DOHH2 (cell line): ENCODE results near the gene RPL18A.

Experiments
- H3F3A ChIP-seq: fragments of 200-600 bp; sonication (generic), shearing (Covaris generic); 2 replicates; pipeline ENCODE4 v1.6.0; 2016; ENCODE audit warnings: antibody characterized with exemption, mild to moderate bottlenecking; ENCODE audit not compliant: control insufficient read depth, insufficient read depth
- H3K27ac ChIP-seq: fragments of 200-600 bp; sonication (generic); 2 replicates; pipeline ENCODE4 v1.5.1; 2014; ENCODE audit warnings: low read depth, mild to moderate bottlenecking, low read length, moderate library complexity
- H3K27me3 ChIP-seq: fragments of 200-600 bp; sonication (generic); 2 replicates; pipeline ENCODE4 v1.6.1; 2014; ENCODE audit warnings: mild to moderate bottlenecking, low read length, mixed read lengths; ENCODE audit not compliant: control insufficient read depth
- H3K36me3 ChIP-seq: fragments of 200-600 bp; sonication (generic); 2 replicates; pipeline ENCODE4 v1.6.1; 2014; ENCODE audit warnings: mild to moderate bottlenecking, low read length, moderate library complexity, mixed read lengths; ENCODE audit not compliant: control insufficient read depth
- H3K4me1 ChIP-seq: fragments of 200-600 bp; sonication (generic); 2 replicates; pipeline ENCODE4 v1.6.1; 2014; ENCODE audit warnings: mild to moderate bottlenecking, low read length, mixed read lengths; ENCODE audit not compliant: control insufficient read depth
- H3K4me2 ChIP-seq: fragments of 200-600 bp; sonication (generic); 2 replicates; pipeline ENCODE4 v1.6.0; 2014; ENCODE audit warnings: mild to moderate bottlenecking, low read length, moderate library complexity
- H3K4me3 ChIP-seq: fragments of 200-600 bp; sonication (generic); 2 replicates; pipeline ENCODE4 v1.5.1; 2014; ENCODE audit warnings: mild to moderate bottlenecking, low read length, mixed read lengths
- H3K79me2 ChIP-seq: fragments of 200-600 bp; sonication (generic); 2 replicates; pipeline ENCODE4 v1.6.1; 2014; ENCODE audit warnings: mild to moderate bottlenecking, low read length, mixed read lengths; ENCODE audit not compliant: control insufficient read depth
- H3K9me2 ChIP-seq: fragments of 200-600 bp; sonication (generic); replicated peaks from 2 replicates; pipeline ENCODE4 v1.6.1; 2014; ENCODE audit warnings: mild to moderate bottlenecking, low read length, mixed read lengths; ENCODE audit not compliant: control insufficient read depth
- H3K9me3 ChIP-seq: fragments of 200-600 bp; sonication (generic); 2 replicates; pipeline ENCODE4 v1.6.1; 2014; ENCODE audit warnings: antibody characterized with exemption, low read length, mixed read lengths; ENCODE audit not compliant: control insufficient read depth, insufficient read depth
- H4K20me1 ChIP-seq: fragments of 200-600 bp; sonication (generic); 2 replicates; pipeline ENCODE4 v1.6.0; 2014; ENCODE audit warnings: low read depth, mild to moderate bottlenecking, antibody characterized with exemption, low read length, moderate library complexity; ENCODE audit not compliant: control insufficient read depth, insufficient read depth
- EZH2phosphoT487 ChIP-seq: fragments of 200-600 bp; sonication (generic); IDR thresholded peaks from 2 replicates; pipeline ENCODE4 v1.6.1; 2017; ENCODE audit warnings: borderline replicate concordance, mild to moderate bottlenecking, antibody characterized with exemption, low read length, moderate library complexity, mixed read lengths
- TF ChIP-seq, protein P1 (sequence below): fragments of 200-600 bp; sonication (generic); IDR thresholded peaks from one replicate; pipeline ENCODE4 v1.5.1; 2014; ENCODE audit warnings: antibody characterized with exemption, mild to moderate bottlenecking, low read depth, low read length; ENCODE audit not compliant: poor library complexity, severe bottlenecking

Gene RPL18A

DNA sequence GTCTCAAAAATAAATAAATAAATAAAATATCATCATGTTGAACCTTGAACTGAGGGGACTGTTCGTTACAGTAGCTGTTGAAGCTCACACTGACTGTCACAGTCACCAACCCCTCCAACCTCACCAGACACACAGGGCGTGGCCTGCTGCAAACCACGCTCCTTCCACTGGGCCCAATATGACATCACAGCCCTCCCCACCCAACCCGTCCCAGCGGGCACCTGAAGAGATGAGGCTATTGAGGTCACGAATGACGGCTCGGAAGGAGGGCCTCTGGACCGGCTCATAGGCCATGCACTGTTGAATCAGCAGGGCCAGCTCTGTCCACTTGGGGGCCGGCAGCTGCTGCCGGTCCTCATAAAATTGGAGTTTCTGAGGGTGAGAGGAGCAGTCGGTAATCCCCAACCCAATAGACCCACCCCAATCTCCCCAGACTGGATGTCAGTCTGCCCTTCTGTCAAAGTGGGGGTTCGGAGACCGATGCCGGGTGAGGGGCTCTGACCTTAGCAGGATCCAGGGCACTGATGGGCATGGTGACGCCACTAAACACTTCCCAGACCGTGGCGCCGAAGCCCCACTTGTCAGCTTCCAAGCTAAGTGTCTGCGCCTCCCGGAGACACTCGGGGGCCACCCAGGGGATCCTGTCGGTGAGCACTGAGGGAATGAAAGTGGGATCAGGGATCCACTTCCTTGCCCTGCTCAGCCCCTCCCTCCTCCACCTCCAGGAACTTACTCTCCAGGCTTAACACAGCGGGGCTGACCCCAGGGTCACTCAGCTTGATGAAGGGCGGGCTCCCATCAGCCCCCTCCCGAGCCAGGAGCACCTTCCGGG, 25.1 kb upstream of the RPL18A start:
- no peak overlapping the region for H3K27ac ChIP-seq
- H3K9me2 ChIP-seq, result no peaks in the 10 kb centered on the region
- no peaks in the 10 kb centered on the region for H3K27me3 ChIP-seq
- no peaks in the 10 kb centered on the region for H3F3A ChIP-seq
- TF ChIP-seq, protein P1, sequence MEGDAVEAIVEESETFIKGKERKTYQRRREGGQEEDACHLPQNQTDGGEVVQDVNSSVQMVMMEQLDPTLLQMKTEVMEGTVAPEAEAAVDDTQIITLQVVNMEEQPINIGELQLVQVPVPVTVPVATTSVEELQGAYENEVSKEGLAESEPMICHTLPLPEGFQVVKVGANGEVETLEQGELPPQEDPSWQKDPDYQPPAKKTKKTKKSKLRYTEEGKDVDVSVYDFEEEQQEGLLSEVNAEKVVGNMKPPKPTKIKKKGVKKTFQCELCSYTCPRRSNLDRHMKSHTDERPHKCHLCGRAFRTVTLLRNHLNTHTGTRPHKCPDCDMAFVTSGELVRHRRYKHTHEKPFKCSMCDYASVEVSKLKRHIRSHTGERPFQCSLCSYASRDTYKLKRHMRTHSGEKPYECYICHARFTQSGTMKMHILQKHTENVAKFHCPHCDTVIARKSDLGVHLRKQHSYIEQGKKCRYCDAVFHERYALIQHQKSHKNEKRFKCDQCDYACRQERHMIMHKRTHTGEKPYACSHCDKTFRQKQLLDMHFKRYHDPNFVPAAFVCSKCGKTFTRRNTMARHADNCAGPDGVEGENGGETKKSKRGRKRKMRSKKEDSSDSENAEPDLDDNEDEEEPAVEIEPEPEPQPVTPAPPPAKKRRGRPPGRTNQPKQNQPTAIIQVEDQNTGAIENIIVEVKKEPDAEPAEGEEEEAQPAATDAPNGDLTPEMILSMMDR, result no peak
- no peak for TF ChIP-seq EZH2phosphoT487
- H3K79me2 ChIP-seq, result no peaks in the 10 kb centered on the region
- H3K9me3 ChIP-seq, result peaks cover 4% of the 10 kb centered on the region; the same call in 1 of the 2 replicates
- H3K4me2 ChIP-seq, result no peak overlapping the region
- H3K4me3 ChIP-seq, result no peak overlapping the region
- no peaks in the 10 kb centered on the region for H3K4me1 ChIP-seq
- no peaks in the 10 kb centered on the region for H4K20me1 ChIP-seq
- H3K36me3 ChIP-seq, result no peaks in the 10 kb centered on the region

DNA sequence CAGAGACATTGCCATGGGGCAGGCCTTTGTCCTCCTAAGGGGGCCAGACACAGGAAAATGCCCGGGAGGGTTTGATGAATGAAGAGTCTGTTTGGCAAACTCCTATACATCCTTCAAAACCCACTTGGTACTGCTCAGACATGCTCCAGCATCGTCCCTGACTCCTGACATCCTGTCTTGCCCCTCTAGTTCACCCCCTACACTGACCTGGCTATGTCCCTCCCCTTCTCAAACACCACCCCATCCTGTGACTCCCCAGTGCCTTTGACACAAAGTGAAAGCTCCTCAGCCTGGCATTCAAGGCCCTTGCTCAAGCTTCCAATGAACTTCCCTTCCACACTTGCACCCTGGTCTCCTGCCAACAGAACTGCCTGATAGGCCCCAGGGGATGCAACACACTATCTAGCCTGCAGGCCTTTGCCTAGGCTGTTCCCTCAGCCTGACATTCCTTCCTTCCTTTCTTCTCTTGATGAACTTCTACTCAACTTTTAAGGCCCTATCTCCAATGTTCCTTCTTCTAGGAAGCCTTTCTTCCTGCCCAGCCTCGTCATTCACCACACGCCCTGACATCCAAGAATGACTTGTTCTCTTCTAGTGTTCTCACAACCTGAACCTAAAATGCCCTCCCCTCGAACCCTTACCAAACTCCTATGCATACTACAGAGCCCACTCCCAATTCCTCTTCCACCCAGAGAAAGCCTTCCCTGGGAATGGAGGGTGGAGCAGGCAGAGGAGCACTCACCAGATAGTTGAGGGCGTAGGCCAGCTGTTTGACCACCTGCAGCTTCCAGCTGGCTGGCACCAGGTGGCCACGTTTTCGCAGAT, 24.3 kb upstream of the RPL18A start:
- no peaks in the 10 kb centered on the region for H3K79me2 ChIP-seq
- no peaks in the 10 kb centered on the region for H3K4me1 ChIP-seq
- peaks cover 4% of the 10 kb centered on the region; the same call in 1 of the 2 replicates for H3K9me3 ChIP-seq

DNA sequence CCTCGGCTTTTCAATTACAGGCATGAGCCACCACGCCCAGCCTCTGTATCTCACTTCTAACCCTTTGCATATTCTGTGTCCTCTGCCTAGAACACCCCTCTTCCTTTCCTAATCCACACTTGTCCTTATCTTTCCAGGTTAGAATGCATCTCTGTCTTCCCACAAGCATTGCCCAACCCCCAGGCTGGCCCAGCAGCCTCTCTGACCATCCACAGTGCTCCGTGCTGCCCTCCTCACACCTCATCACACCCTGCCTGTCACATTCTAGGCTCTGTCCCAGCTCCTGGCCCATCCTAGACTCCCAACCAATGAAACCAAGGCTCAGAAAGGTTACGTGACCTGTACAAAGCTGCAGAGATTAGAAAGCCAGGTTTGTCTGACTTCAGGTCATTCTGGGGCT, 23.2 kb upstream of the RPL18A start:
- H3K9me3 ChIP-seq, result no peaks in the 10 kb centered on the region
- H3K4me3 ChIP-seq, result no peak overlapping the region
- no peaks in the 10 kb centered on the region for H3K4me1 ChIP-seq
- no peak overlapping the region for H3K4me2 ChIP-seq
- no peaks in the 10 kb centered on the region for H3F3A ChIP-seq
- H3K27me3 ChIP-seq, result no peaks in the 10 kb centered on the region
- no peak for TF ChIP-seq EZH2phosphoT487
- TF ChIP-seq, protein P1, result no peak
- no peaks in the 10 kb centered on the region for H3K79me2 ChIP-seq
- H3K36me3 ChIP-seq, result no peaks in the 10 kb centered on the region
- H3K27ac ChIP-seq, result no peak overlapping the region
- no peaks in the 10 kb centered on the region for H4K20me1 ChIP-seq
- no peaks in the 10 kb centered on the region for H3K9me2 ChIP-seq

More for the DNA sequence above, 24.3 kb upstream of the RPL18A start:
- Histone ChIP-seq H4K20me1 (no peaks in the 10 kb centered on the region), H3K27me3 (no peaks in the 10 kb centered on the region), H3K4me3 (no peak overlapping the region), H3K27ac (no peak overlapping the region), H3F3A (no peaks in the 10 kb centered on the region), H3K36me3 (no peaks in the 10 kb centered on the region), H3K4me2 (no peak overlapping the region), H3K9me2 (no peaks in the 10 kb centered on the region)
- TF ChIP-seq, protein P1, result no peak
- TF ChIP-seq EZH2phosphoT487, result no peak
